Neural progenitor cell (in vitro differentiated cells): ENCODE measurements around the gene PNPLA7. TPM values are rescaled to one million over a fixed set of nuclear protein-coding genes. Genes with fewer than 3 reads are reported as not detected.
A peak's percentile ranks its signal among the peaks of the same experiment; 100 is the strongest.
"Not testable (repeated sequence)": the region's sequence is repeated elsewhere in the genome, so short reads cannot be mapped to it uniquely, and the experiment has no call there.

Source experiments
- DNase-seq: peaks from one replicate; pipeline ENCODE4 v3.0.0-alpha.2; 2016; ENCODE audit warnings: low spot score
- H2AFZ ChIP-seq: fragments of 200-600 bp; sonication (generic); replicated peaks from 2 replicates; pipeline ENCODE4 v1.6.1; 2016; ENCODE audit warnings: antibody characterized with exemption
- H3F3A ChIP-seq: fragments of 200-600 bp; sonication (generic); 2 replicates; pipeline ENCODE4 v1.6.1; 2016; ENCODE audit warnings: antibody characterized with exemption, low read depth
- H3K27ac ChIP-seq: fragments of 200-600 bp; sonication (generic); 2 replicates; pipeline ENCODE4 v1.5.1; 2016; ENCODE audit warnings: mild to moderate bottlenecking
- H3K27me3 ChIP-seq: fragments of 200-600 bp; sonication (generic); 2 replicates; pipeline ENCODE4 v1.6.1; 2016; ENCODE audit warnings: mild to moderate bottlenecking, moderate library complexity
- H3K36me3 ChIP-seq: fragments of 200-600 bp; sonication (generic); 2 replicates; pipeline ENCODE4 v1.5.1; 2016
- H3K4me1 ChIP-seq: fragments of 200-600 bp; sonication (generic); 2 replicates; pipeline ENCODE4 v1.6.1; 2016; ENCODE audit warnings: mixed run types
- H3K4me2 ChIP-seq: fragments of 200-600 bp; sonication (generic); 2 replicates; pipeline ENCODE4 v1.6.1; 2016
- H3K4me3 ChIP-seq: fragments of 200-600 bp; sonication (generic); 2 replicates; pipeline ENCODE4 v1.5.1; 2016
- H3K79me2 ChIP-seq: fragments of 200-600 bp; sonication (generic); 2 replicates; pipeline ENCODE4 v1.6.1; 2016; ENCODE audit warnings: low read depth
- H3K9ac ChIP-seq: fragments of 200-600 bp; sonication (generic); 2 replicates; pipeline ENCODE4 v1.6.1; 2016
- H3K9me3 ChIP-seq: fragments of 200-600 bp; sonication (generic); 2 replicates; pipeline ENCODE4 v1.5.1; 2016; ENCODE audit warnings: low read depth
- H4K20me1 ChIP-seq: fragments of 200-600 bp; sonication (generic); 2 replicates; pipeline ENCODE4 v1.6.1; 2016; ENCODE audit warnings: low read depth
- H3K27ac Mint-ChIP-seq: 3 replicates; pipeline ENCODE4 v1.8.0; 2021; ENCODE audit warnings: mixed read lengths
- H3K27me3 Mint-ChIP-seq: 2 replicates; pipeline ENCODE4 v1.8.0; 2022; ENCODE audit warnings: low read depth, mild to moderate bottlenecking, inconsistent platforms, moderate library complexity, mixed read lengths; ENCODE audit not compliant: insufficient read depth
- H3K36me3 Mint-ChIP-seq: 3 replicates; pipeline ENCODE4 v1.8.0; 2021; ENCODE audit warnings: mixed read lengths
- H3K4me1 Mint-ChIP-seq: 3 replicates; pipeline ENCODE4 v1.8.0; 2021; ENCODE audit warnings: mixed read lengths
- H3K4me3 Mint-ChIP-seq: 3 replicates; pipeline ENCODE4 v1.8.0; 2021; ENCODE audit warnings: mild to moderate bottlenecking, moderate library complexity, mixed read lengths
- H3K9me3 Mint-ChIP-seq: 3 replicates; pipeline ENCODE4 v1.8.0; 2020; ENCODE audit warnings: mixed read lengths
- CTCF ChIP-seq: fragments of 200-600 bp; sonication (generic); IDR thresholded peaks from 2 replicates; pipeline ENCODE4 v1.5.1; 2017; ENCODE audit warnings: antibody characterized with exemption, mild to moderate bottlenecking
- EZH2 ChIP-seq: fragments of 200-600 bp; sonication (generic); IDR thresholded peaks from 2 replicates; pipeline ENCODE4 v1.6.1; 2017; ENCODE audit warnings: antibody characterized with exemption, mild to moderate bottlenecking, moderate library complexity
- EZH2phosphoT487 ChIP-seq: fragments of 200-600 bp; sonication (generic); IDR thresholded peaks from 2 replicates; pipeline ENCODE4 v1.6.1; 2017; ENCODE audit warnings: antibody characterized with exemption
- total RNA-seq: library from RNA; depleted of rRNA; stranded (reverse); fragments of >200 nt; gene quantifications from 2 replicates; pipeline ENCODE4 v1.2.3, GENCODE V29; 2015; ENCODE audit warnings: low replicate concordance

Gene PNPLA7
- total RNA-seq, 1 donor from 2014 or later: 0.13 TPM

GRCh38 chr9:137542486-137542885, 7.7 kb downstream of the PNPLA7 start:
- Histone ChIP-seq H3K4me3 (no peak overlapping the region), H3K4me1 (no peaks in the 10 kb centered on the region), H2AFZ (no peak overlapping the region), H3K27me3 (no peaks in the 10 kb centered on the region), H3F3A (no peaks in the 10 kb centered on the region), H3K79me2 (no peaks in the 10 kb centered on the region), H3K27ac (no peak overlapping the region), H3K9me3 (peaks cover 6% of the 10 kb centered on the region), H4K20me1 (no peaks in the 10 kb centered on the region), H3K9ac (no peak overlapping the region), H3K36me3 (no peaks in the 10 kb centered on the region), H3K4me2 (no peak overlapping the region)
- Mint-ChIP-seq H3K27me3 (peaks cover 11% of the 10 kb centered on the region), H3K4me1 (peaks cover 13% of the 10 kb centered on the region), H3K36me3 (peaks cover 14% of the 10 kb centered on the region), H3K27ac (no peak overlapping the region), H3K9me3 (peaks cover 12% of the 10 kb centered on the region), H3K4me3 (no peak overlapping the region)
- TF ChIP-seq EZH2phosphoT487: no peak
- no peak for TF ChIP-seq CTCF
- no peak for TF ChIP-seq EZH2
- DNase-seq: no peak

- H2AFZ ChIP-seq: no peak overlapping the region
- no peak overlapping the region for H3K9ac ChIP-seq
- no peak for DNase-seq
- peak overlapping the region; percentile 50 for H3K4me3 Mint-ChIP-seq
- no peak overlapping the region for H3K4me2 ChIP-seq
- H3F3A ChIP-seq: no peaks in the 10 kb centered on the region
- no peak overlapping the region for H3K4me3 ChIP-seq
- H3K36me3 Mint-ChIP-seq: peaks cover 10% of the 10 kb centered on the region
- peaks cover 8% of the 10 kb centered on the region for H3K27me3 Mint-ChIP-seq
- no peak overlapping the region for H3K27ac ChIP-seq
- H3K4me1 ChIP-seq: no peaks in the 10 kb centered on the region
- H3K9me3 ChIP-seq: no peaks in the 10 kb centered on the region
- peaks cover 13% of the 10 kb centered on the region for H3K4me1 Mint-ChIP-seq
- no peaks in the 10 kb centered on the region for H4K20me1 ChIP-seq
- no peaks in the 10 kb centered on the region for H3K79me2 ChIP-seq
- H3K27ac Mint-ChIP-seq: no peak overlapping the region
- H3K27me3 ChIP-seq: no peaks in the 10 kb centered on the region
- no peaks in the 10 kb centered on the region for H3K36me3 ChIP-seq
- H3K9me3 Mint-ChIP-seq: peaks cover 2% of the 10 kb centered on the region
- TF ChIP-seq CTCF (no peak), EZH2 (no peak), EZH2phosphoT487 (no peak)
Observed at GRCh38 chr9:137540536-137540935, 9.7 kb downstream of the PNPLA7 start.

- no peak for TF ChIP-seq EZH2
- no peak for TF ChIP-seq EZH2phosphoT487
- TF ChIP-seq CTCF: no peak
- Mint-ChIP-seq H3K4me1 (peaks cover 22% of the 10 kb centered on the region), H3K27me3 (no peaks in the 10 kb centered on the region), H3K27ac (no peak overlapping the region), H3K9me3 (peaks cover 3% of the 10 kb centered on the region), H3K36me3 (peaks cover 3% of the 10 kb centered on the region), H3K4me3 (no peak overlapping the region)
- Histone ChIP-seq H2AFZ (no peak overlapping the region), H3K4me1 (no peaks in the 10 kb centered on the region), H3F3A (no peaks in the 10 kb centered on the region), H3K79me2 (no peaks in the 10 kb centered on the region), H3K36me3 (no peaks in the 10 kb centered on the region), H3K9ac (no peak overlapping the region), H3K27me3 (no peaks in the 10 kb centered on the region), H3K4me3 (no peak overlapping the region), H4K20me1 (no peaks in the 10 kb centered on the region), H3K27ac (no peak overlapping the region), H3K4me2 (no peak overlapping the region), H3K9me3 (no peaks in the 10 kb centered on the region)
- DNase-seq: no peak
Observed at GRCh38 chr9:137538058-137538457, 12.1 kb downstream of the PNPLA7 start.

- not testable (repeated sequence) for H3K36me3 Mint-ChIP-seq, H3K36me3 ChIP-seq, H3K9ac ChIP-seq, H2AFZ ChIP-seq, H3K27me3 ChIP-seq, H3K4me3 ChIP-seq, H3K4me3 Mint-ChIP-seq, DNase-seq, H4K20me1 ChIP-seq, H3K79me2 ChIP-seq, H3K9me3 Mint-ChIP-seq, H3F3A ChIP-seq, H3K27me3 Mint-ChIP-seq, H3K4me2 ChIP-seq, H3K9me3 ChIP-seq, H3K4me1 ChIP-seq, H3K27ac ChIP-seq
- Mint-ChIP-seq H3K27ac (peak overlapping the region; percentile 46), H3K4me1 (peaks cover 16% of the 10 kb centered on the region)
Observed at GRCh38 chr9:137536594-137537131, 13.5 kb downstream of the PNPLA7 start.
